HG02884 (cell line): Measurements from ENCODE around the gene DOLK.

Experiments
- ATAC-seq: cut with Tn5 transposase; IDR thresholded peaks from one replicate; pipeline ENCODE4 v1.9.1; 2021; ENCODE audit warnings: mild to moderate bottlenecking, moderate library complexity; ENCODE audit not compliant: unreplicated experiment

Gene DOLK

DNA sequence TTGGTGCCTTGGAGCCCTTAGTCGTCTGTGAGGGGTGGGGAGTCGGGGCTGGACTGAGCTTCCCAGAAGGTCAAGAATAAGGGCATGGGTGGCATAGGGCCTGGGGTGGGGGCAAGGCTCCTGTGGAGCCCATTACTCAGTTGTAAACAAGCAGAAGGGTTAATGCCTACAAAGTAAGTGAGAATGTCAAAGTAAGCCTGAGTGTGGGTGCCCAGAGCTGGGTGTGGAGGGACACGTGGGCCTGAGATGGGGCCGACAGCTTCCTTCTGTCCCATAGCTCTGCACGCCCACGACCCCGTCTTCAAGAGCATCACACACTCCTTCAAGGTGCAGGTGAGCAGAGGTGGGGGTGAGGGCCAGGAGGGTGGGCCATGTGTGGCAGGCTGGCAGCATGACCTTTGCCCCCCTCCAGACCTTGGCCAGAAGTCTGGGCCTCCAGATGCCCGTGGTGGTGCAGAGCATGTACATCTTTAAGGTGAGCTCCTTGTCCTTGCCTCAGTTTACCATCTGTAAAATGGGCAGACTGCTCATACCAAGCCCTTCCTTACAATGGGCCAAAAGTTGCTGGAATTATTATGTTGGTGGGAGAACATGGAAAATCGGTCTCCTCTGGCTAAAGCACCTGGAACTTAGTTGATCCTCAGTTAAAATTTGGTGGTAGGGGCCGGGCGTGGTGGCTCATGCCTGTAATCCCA, 11.1 kb downstream of the DOLK start:
- ATAC-seq: no peak

DNA sequence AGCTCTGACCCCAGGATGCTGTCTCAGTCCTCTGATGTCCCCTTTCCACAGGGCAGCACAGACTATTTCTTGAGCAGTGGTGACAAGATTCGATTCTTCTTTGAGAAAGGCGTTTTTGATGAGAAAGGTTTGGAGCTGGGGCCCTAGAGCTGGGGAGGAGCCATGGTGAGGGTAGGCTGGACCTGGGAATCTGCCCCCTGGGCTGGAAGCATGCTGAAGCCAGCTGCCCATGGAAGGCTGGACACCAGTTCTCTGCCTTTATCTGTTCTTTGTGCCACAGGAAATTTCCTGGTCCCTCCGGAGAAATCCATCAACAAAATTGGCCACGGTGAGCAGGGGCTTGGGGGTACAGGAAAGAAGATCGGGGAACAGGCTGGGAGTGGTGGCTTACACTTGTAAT, 13.7 kb downstream of the DOLK start:
- ATAC-seq: no peak

DNA sequence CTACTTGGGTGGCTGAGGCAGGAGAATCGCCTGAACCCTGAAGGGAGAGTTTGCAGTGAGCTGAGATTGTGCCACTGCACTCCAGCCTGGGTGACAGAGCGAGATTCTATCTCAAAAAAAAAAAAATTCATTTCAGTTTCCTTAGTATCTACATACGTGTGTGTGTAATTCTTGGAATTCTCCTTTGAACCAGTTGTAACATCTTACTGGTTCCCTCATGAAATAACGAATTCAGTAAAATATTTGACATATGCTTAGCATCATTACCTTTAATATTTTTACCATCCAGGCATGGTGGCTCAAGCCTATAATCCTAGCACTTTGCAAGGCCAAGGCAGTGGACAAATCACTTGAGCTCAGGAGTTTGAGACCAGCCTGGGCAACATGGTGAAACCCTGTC, 17.8 kb downstream of the DOLK start:
- ATAC-seq: no peak

DNA sequence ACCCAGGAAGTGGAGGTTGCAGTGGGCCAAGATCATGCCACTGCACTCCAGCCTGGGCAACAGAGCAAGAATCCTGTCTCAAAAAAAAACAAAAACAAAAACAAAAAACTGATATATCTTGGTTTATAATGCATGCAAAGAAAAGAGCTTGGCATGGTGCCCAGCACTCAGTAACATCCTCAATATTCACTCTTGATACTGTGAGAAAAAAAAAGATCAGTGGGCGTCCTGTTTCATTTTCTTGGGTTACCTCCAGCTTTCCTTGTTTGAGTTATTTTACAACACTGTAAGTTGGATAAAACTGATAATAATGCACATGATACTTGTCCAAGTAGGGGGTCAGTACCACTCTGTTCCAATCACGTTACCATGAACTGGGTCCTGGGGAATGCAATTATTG, 18.8 kb downstream of the DOLK start:
- ATAC-seq: no peak

DNA sequence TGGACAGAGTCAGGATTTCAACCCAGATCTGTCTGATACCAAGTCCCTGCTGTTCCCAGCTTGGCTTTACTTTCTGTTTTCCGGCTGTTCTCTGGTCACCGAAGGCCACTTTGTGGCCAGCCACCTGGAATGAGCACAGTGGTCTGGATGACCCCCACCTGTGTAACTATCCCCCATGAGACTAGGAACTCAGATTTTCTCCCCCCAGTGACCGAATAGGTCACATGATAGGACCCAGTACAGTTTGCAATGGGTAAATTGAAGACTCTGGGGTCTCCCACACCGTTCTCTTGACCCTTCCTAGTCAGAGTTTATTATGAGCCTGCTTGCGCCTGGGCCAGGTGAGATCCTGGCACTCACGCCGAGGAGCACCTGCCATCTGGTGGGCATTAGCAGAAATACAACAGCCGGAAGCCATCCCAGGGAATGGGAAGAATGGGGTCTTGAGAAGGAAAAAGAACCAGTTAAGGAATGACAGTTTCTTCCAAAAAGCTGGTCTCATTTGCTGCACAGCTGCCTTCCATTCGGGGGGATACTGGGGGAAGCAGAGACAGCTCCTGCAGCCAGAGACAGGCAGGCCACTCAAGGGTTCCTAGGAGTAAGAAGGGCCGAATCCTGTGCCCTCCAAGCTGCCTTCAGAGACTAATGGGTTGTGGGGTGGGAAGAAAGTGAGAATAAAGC, 19.5 kb downstream of the DOLK start:
- ATAC-seq: no peak

DNA sequence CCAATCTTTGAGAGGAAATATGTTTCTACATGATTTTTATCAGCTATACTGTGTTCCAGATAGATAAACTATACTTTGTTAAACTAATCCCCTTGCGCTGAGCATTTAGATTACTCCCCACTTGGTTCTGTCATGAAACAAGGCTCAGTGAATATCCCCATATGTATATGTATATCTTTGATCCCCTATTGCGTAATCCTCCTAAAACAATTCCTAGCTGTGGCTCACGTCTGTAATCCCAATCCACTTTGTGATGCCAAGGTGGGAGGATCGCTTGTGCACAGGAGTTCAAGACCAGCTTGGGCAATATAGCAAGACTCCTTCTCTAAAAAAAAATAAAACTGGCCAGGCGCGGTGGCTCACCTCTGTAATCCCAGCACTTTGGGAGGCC, 23.9 kb downstream of the DOLK start:
- no peak for ATAC-seq

DNA sequence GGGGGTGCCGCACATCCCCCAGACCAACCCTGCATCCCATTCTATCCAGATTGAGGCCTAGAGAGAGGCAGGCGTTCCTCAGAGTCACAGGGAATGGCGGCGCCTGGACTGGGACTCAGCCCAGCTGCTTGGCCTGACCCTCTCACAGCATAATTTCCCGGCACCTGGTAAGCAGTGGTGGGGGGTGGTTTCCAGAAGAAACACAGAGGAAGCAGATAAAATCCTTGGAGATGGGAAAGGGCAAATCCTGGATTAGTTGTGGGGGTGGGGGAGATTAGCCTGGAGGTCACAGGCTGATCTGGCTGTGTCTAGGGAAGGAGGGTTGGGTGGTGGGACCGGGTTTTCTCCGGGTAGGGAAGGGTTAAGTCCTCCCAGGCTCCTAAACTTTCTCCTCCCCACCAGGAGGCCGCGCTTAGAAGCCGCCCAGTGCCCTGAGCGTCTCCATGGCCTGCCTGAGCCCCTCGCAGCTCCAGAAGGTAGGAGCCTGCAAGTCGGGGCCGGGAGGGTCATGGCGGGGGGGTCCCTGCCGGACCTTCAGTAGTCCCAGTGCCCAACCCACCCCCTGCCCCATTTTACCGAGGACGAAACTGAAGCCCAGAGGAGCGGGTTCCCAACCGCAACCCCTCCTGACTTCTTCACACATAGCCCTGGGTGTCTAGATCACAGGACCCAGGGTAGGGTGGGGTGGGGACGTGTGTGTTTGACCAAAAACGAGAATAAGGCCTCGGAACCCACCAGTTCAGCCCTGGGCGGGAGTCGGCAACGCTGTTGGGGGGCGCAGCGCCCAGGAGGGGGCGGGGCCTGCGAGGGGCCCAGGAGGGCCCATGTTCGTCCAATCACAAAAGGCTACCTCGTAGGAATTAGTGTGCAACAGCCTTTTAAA, 25.3 kb downstream of the DOLK start:
- ATAC-seq: no peak

DNA sequence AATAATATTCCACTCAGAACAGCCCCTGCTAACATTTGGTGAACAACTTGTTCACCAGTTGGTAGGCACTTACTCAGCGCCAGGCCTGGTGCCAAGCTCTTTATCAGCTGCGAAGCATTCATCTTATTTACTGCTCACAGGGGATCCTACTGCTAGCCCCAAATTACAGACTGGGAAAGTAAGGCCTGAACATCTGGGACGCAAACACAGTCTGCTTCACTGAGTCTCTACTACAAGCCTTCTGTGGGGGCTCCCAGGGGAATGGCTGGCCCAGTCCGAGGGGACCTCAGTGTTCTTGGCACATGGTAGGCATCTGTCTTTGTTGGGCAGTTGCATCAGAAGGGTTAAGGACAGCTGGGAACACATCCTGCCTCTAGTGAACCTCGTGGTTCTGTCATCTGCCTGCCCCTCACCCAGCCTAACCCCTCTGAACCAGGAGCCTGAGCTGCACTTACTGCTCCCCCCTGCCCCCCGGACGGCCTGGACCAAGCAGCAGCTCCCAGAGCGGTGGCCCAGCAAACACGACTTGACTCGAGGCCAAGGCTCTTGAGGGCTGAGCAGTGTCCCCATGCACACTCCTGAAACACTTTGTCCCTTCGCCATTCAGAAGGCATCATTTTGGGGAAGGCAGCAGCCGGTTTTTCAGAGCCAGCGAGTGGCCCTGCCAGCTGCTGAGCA, 26.9 kb downstream of the DOLK start, which contains the start of gene PHYHD1:
TSS of gene PHYHD1 (plus strand) at position 602 of the 678 bp plus-strand sequence. CDS start 1,342 bp downstream, outside the sequence.
- ATAC-seq: no peak

DNA sequence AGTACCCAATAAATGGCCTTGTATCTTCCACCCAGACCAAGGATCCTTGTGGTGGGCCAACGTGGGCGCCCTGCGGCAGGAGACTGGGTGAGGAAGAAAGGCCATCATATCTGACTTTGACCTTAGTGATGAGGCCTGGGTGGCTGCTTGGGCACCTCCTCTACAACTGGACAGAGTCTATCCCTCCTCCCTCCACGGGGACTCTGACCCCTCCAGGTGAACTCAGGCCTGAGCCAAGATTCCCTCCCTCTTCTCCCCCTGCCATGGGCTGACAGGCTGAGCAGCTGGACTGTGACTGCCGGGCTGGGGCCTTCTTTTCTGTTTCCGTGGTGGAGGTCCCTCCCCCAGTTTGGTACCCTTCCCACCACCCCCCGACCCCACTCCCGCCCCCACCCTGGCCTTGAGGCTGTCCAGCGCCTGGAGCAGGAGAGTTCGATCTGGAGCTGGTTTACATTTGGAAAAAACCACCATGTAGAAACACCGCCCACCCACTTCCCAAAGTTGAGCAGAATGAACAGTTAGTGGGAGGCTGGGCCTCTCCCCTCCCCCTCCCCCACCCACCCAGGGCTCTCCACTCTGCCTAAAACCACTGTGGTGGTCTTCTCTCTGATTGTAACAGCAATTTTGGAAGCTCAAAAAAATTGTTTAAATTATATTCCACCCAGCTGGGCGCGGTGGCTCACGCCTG, 27.9 kb downstream of the DOLK start:
- no peak for ATAC-seq

DNA sequence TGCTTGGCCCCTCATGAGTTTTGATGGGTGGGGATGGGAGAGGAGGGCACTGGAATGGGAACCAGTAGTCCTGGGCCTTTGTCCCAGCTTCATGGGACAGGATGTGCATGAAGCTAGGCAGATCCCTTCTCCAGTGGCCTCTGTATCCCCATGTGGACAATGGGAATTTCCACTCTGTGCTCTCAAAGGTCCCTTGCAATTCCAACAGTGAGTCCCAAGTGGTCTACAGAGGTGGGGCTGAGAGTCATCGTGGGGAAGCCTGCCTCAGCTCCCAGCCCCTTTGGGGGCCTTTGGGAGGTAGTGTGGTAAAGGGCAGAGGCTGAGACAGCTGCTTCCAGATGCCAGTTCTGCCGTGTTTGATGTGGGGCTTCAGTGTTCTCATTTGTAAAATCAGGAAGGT, 28.5 kb downstream of the DOLK start:
- no peak for ATAC-seq

DNA sequence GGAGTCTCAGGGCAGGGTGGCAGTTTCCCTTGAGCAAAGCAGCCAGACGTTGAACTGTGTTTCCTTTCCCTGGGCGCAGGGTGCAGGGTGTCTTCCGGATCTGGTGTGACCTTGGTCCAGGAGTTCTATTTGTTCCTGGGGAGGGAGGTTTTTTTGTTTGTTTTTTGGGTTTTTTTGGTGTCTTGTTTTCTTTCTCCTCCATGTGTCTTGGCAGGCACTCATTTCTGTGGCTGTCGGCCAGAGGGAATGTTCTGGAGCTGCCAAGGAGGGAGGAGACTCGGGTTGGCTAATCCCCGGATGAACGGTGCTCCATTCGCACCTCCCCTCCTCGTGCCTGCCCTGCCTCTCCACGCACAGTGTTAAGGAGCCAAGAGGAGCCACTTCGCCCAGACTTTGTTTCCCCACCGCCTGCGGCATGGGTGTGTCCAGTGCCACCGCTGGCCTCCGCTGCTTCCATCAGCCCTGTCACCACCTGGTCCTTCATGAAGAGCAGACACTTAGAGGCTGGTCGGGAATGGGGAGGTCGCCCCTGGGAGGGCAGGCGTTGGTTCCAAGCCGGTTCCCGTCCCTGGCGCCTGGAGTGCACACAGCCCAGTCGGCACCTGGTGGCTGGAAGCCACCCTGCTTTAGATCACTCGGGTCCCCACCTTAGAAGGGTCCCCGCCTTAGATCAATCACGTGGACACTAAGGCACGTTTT, 30.1 kb downstream of the DOLK start:
- no peak for ATAC-seq

DNA sequence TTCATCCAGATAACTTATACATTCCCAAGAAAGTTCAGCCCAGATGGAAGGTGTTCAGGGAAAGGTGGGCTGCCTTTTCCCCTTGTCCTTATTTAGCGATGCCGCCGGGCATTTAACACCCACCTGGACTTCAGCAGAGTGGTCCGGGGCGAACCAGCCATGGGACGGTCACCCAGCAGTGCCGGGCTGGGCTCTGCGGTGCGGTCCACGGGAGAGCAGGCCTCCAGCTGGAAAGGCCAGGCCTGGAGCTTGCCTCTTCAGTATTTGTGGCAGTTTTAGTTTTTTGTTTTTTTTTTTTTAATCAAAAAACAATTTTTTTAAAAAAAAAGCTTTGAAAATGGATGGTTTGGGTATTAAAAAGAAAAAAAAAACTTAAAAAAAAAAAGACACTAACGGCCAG, 30.7 kb downstream of the DOLK start:
- no peak for ATAC-seq

DNA sequence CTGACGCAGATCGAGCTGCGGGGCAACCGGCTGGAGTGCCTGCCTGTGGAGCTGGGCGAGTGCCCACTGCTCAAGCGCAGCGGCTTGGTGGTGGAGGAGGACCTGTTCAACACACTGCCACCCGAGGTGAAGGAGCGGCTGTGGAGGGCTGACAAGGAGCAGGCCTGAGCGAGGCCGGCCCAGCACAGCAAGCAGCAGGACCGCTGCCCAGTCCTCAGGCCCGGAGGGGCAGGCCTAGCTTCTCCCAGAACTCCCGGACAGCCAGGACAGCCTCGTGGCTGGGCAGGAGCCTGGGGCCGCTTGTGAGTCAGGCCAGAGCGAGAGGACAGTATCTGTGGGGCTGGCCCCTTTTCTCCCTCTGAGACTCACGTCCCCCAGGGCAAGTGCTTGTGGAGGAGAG, 31.2 kb downstream of the DOLK start:
- no peak for ATAC-seq

DNA sequence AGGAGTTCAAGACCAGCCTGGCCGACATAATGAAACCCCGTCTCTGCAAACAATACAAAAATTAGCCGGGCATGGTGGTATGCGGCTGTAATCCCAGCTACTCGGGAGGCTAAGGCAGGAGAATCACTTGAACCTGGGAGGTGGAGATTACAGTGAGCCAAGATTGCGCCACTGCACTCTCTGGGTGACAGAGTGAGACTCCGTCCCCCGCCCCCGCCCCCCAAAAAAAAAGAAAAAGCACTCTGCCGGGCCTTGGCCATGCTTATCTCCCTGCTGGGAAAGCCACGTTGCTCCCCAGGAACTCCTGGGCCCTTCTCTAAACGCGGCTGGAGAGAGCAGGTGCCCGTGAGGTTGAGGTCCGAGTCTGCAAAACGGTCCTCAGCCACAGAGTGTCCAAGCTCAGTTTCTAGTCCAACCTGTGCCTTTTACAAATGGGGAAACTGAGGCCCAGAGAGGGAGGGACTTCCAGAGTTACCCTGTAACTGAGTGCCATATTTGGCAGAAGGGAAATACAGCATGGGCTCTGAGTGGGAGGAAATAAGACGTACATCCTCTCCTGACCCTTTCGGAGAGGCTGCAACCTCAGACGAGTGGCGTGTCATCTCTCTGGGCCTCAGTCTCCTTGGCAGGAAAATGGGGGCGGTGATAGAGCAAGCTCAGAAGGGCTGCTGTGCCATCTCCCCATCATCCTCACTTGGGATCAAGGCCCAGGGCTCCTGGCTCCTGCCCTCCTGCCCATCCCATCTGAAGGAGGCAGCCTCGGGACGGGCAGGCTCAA, 33.2 kb downstream of the DOLK start:
- no peak for ATAC-seq

DNA sequence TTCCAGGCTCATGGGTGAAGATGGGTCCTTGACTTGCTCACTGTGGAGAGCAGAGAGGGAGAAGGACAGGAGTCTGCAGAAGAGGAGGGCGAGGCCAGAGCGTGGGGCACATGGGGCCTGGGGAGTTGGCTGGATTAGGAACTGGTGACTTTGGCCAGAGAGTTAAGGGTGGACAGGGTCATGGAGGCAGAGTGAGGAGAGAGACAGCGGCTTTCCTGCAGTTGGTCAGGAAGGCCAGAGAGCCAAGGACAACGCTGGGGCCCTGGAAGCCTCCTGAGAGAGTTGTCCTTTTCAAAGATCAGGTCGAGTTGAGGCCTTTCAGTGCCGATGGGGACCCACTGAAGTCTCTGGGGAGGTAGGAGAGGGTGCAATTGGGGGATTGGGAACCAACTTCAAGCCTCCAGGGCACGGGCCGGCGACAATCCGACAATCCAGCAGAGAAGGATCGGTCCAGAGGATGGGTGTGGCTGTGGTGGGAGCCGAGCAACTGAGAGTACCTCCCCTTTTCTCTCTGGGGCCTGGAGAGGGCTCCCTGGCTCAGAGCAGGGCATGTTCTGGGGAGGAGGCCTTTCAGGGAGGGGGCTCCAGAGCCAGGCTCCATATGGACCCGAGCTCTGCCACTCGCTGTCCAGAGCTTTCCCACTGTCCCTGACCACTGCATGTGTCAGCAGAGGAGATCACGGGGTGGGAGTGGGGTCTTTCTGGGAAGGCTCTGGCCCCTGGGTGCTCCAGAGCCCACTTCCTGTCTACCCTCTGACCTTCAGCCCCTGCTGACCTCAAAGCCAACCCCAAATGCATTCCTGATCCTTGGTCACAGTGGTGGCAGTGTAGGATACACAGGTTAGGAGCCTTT, 34.1 kb downstream of the DOLK start:
- ATAC-seq: no peak

DNA sequence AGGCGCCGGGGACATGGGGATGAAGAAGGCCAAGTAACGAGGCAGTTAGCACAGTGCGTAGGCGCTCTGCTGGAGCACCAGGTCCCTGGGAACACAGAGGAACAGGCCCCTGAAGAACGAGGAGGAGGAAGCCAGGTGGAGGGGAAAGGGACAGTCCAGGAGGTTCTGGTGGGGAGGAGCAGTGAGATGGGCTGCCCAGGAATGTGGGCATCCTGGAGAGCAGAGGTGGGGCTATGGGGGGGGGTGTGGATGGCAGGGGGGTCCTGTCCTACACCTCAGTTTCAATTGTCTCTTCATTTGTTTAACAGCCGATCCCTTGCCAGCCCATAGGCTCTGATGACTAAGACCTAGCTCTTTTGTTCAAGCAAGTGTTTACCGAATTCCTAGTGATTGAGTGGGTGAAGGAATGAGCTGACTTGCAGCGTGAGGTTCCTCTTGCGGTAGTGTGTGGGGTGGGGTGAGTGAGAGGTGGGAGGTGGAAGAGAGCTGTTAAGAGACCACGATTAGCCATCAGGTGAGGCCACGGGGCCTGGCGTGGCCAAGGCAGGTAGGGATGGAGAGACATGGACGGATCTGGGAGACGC, 35.0 kb downstream of the DOLK start:
- ATAC-seq: no peak

DNA sequence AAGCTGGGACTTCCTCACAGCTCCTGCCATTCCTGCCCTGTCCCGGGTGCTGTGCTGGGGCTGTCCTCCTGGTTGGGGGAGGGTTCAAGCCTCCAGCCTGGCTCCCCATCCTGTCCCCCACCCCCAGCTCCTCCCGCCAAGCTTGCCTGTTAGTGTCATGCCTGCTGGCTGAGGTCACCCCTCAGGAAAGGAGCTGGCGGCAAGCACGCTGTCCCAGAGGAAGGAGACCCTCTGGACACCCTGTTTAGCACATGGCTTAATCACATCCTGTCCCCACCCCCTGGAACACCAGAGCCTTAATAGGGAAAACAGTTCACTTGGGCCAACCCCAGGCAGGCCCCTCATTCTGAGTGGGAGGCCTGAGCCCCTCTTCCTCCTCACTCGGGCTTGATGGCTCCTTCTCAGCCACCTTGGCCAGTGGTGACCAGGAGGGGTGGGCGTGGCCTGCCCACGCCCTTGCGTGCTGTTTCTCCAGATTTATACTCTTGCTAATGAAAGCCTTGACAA, 35.8 kb downstream of the DOLK start:
- no peak for ATAC-seq

DNA sequence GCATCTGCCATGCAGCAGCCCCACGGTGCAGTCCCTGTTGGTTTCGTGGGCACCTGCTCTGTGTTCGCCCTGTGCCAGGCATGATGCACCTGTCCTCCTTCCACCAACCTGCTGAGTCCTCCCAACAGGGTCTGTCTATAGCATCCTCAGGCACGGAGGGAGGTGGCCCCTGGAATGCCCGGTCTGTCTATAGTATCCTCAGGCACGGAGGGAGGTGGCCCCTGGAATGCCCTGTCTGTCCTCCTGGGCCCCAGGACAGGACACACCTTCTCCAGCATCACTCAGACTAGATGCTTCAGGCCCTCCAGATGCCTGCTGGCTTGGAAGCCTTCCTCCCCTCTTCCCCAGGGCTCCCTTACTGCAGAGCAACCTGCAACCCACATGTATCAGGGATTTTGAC, 36.5 kb downstream of the DOLK start:
- no peak for ATAC-seq
